ENCODE data around the gene ICA1.

The ICA1 gene

DNA sequence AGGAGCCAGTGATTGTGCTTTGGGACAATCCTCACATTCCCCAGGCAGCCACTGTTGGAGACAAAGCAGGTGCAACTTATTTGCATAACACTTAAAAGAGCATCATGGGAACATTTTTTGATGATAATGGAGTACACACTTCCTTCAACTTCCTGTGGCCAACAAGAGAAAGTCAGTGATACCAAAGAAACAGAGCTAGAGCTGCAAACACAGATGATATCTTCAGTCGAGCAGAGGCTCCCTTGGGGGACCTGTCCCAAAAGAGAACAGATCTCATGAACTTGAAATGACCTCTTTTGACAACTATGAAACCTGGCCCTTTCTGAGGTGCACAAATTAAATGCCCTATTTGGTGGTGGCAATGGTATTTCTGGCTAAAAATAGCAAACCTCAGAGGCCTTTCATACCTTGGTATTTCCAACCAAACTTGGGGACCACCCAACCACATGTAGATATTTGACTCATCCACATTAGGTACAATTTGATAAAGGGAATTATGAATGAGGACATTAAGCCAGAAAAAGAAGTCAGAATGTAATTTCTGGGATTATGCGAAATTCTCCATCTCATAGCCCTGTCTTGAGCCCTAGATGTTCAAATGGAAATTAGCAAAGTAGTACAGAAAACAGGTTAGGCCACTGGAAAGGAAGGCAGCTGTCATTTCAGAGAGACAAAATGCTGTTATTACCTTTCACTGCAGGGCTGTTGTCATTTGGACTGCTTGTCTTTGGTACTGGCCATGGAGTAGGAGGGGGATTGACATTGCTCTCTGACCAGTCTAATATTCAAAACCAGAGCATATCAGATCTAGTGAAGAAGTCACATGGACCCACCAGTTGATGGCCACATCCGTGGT is 146.2 kb downstream of the ICA1 start:
- no peak for ATAC-seq (ENCODE audit: low read depth)
- DNase-seq (ENCODE audit: low spot score) = no peak

DNA sequence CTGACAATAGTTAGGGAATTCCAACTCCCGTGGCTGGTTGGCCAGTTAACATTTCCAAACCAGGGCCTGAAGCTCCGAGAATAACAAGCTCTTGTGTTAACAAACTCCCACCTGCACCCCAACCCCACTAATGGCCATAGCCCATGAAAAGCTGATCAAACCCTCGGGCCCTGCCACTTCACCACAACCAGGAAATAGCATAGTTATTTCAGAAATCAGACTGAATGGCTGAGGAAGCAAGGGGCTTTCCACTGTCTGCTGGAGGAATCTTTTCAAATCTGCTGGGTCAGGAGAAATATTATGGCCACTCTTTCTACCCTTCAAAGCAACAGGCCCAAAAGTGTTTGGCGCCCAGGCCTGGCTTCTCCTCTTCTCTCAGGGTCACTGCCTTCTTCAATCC is 147.8 kb downstream of the ICA1 start:
- Histone ChIP-seq H3K27me3 (ENCODE audit: insufficient read depth, poor library complexity, severe bottlenecking) (no peaks in the 10 kb centered on the region), H3K27ac (ENCODE audit: poor library complexity, severe bottlenecking) (no peak overlapping the region), H3K36me3 (ENCODE audit: low read depth) (no peaks in the 10 kb centered on the region), H3K9me3 (ENCODE audit: severe bottlenecking) (peaks cover 1% of the 10 kb centered on the region), H3K4me3 (ENCODE audit: severe bottlenecking) (no peak overlapping the region), H3K4me1 (ENCODE audit: insufficient read depth, poor library complexity, severe bottlenecking) (no peaks in the 10 kb centered on the region)
- ATAC-seq (ENCODE audit: low read depth) = no peak
- no peak for DNase-seq (ENCODE audit: low spot score)
- TF ChIP-seq, protein P1, sequence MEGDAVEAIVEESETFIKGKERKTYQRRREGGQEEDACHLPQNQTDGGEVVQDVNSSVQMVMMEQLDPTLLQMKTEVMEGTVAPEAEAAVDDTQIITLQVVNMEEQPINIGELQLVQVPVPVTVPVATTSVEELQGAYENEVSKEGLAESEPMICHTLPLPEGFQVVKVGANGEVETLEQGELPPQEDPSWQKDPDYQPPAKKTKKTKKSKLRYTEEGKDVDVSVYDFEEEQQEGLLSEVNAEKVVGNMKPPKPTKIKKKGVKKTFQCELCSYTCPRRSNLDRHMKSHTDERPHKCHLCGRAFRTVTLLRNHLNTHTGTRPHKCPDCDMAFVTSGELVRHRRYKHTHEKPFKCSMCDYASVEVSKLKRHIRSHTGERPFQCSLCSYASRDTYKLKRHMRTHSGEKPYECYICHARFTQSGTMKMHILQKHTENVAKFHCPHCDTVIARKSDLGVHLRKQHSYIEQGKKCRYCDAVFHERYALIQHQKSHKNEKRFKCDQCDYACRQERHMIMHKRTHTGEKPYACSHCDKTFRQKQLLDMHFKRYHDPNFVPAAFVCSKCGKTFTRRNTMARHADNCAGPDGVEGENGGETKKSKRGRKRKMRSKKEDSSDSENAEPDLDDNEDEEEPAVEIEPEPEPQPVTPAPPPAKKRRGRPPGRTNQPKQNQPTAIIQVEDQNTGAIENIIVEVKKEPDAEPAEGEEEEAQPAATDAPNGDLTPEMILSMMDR (IDR thresholded peaks at IDR 0.05; ENCODE audit: poor library complexity, severe bottlenecking) = no peak

More for the DNA sequence above, 146.2 kb downstream of the ICA1 start:
- H3K4me3 ChIP-seq (ENCODE audit: severe bottlenecking) = no peak overlapping the region
- no peaks in the 10 kb centered on the region for H3K4me1 ChIP-seq (ENCODE audit: insufficient read depth, poor library complexity, severe bottlenecking)
- H3K27ac ChIP-seq (ENCODE audit: poor library complexity, severe bottlenecking) = no peak overlapping the region
- no peaks in the 10 kb centered on the region for H3K27me3 ChIP-seq (ENCODE audit: insufficient read depth, poor library complexity, severe bottlenecking)
- TF ChIP-seq, protein P1 (IDR thresholded peaks at IDR 0.05; ENCODE audit: poor library complexity, severe bottlenecking) = no peak
- H3K36me3 ChIP-seq (ENCODE audit: low read depth) = no peaks in the 10 kb centered on the region
- peaks cover 1% of the 10 kb centered on the region for H3K9me3 ChIP-seq (ENCODE audit: severe bottlenecking)

GRCh38 chr7:8113184-8113583 is 148.8 kb downstream of the ICA1 start:
- H3K9me3 ChIP-seq (ENCODE audit: severe bottlenecking) = peaks cover 1% of the 10 kb centered on the region
- ATAC-seq (ENCODE audit: low read depth) (no peak; the same call in 2 of the 3 replicates), DNase-seq (ENCODE audit: low spot score) (no peak)
- no peaks in the 10 kb centered on the region for H3K27me3 ChIP-seq (ENCODE audit: insufficient read depth, poor library complexity, severe bottlenecking)
- no peaks in the 10 kb centered on the region for H3K36me3 ChIP-seq (ENCODE audit: low read depth)
- no peak overlapping the region for H3K27ac ChIP-seq (ENCODE audit: poor library complexity, severe bottlenecking)
- no peaks in the 10 kb centered on the region for H3K4me1 ChIP-seq (ENCODE audit: insufficient read depth, poor library complexity, severe bottlenecking)
- TF ChIP-seq, protein P1 (IDR thresholded peaks at IDR 0.05; ENCODE audit: poor library complexity, severe bottlenecking) = no peak
- no peak overlapping the region for H3K4me3 ChIP-seq (ENCODE audit: severe bottlenecking)

DNA sequence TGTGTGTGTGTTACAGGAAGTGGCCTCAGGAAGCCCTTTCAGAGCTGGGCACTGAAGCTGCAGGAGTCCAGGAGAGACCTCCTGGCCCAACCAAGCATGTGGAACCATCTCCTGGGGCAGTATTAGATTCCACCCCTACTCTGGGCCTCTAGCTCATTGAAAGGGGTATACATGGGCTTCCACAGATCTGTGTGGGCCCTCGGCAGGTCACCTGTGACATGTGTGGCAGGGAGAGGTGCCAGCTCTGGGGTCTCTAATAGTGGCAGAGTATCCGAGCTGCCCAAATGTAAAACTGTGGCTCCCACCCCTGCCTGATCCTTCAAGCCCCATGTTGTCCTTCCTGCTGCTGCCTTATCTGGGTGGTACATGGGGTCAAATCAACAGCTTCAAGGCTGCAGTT is 149.3 kb downstream of the ICA1 start:
- TF ChIP-seq, protein P1 (IDR thresholded peaks at IDR 0.05; ENCODE audit: poor library complexity, severe bottlenecking) = no peak
- DNase-seq (ENCODE audit: low spot score) (no peak), ATAC-seq (ENCODE audit: low read depth) (no peak)

More for the DNA sequence above, 149.3 kb downstream of the ICA1 start:
- no peaks in the 10 kb centered on the region for H3K27me3 ChIP-seq (ENCODE audit: insufficient read depth, poor library complexity, severe bottlenecking)
- H3K4me3 ChIP-seq (ENCODE audit: severe bottlenecking) = no peak overlapping the region
- no peak overlapping the region for H3K27ac ChIP-seq (ENCODE audit: poor library complexity, severe bottlenecking)
- H3K9me3 ChIP-seq (ENCODE audit: severe bottlenecking) = peaks cover 1% of the 10 kb centered on the region
- no peaks in the 10 kb centered on the region for H3K36me3 ChIP-seq (ENCODE audit: low read depth)
- no peaks in the 10 kb centered on the region for H3K4me1 ChIP-seq (ENCODE audit: insufficient read depth, poor library complexity, severe bottlenecking)

Data from RWPE2 (cell line).